ENCODE data around the gene PAK5.
A peak's percentile ranks its signal among the peaks of the same experiment; 100 is the strongest.

PAK5 gene

DNA sequence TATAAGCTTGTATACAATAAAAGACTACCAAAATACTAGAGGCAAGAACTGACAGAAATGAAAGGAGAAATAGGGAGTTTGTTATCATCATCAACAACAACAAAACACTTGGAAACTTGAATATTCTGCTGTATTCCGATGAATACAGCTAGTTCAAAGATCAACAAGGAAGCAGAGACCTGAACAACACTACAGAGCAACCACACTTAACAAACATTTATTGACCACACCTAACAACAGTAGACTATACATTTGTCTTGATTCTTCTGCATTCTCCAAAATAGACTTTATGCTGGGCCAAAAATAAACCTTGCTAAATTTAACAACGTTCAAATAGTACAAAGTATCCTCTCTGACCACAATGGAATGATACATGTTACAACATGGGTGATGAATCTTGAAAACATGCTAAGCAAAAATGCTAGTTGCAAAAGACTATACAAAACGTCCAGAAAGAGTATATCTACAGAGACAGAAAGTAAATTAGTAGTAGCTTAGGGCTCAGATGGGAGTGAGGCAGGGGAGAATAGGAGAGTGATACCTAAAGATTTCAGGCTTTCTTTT, 39.1 kb upstream of the PAK5 start:
- TF ChIP-seq, protein P1, sequence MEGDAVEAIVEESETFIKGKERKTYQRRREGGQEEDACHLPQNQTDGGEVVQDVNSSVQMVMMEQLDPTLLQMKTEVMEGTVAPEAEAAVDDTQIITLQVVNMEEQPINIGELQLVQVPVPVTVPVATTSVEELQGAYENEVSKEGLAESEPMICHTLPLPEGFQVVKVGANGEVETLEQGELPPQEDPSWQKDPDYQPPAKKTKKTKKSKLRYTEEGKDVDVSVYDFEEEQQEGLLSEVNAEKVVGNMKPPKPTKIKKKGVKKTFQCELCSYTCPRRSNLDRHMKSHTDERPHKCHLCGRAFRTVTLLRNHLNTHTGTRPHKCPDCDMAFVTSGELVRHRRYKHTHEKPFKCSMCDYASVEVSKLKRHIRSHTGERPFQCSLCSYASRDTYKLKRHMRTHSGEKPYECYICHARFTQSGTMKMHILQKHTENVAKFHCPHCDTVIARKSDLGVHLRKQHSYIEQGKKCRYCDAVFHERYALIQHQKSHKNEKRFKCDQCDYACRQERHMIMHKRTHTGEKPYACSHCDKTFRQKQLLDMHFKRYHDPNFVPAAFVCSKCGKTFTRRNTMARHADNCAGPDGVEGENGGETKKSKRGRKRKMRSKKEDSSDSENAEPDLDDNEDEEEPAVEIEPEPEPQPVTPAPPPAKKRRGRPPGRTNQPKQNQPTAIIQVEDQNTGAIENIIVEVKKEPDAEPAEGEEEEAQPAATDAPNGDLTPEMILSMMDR (IDR thresholded peaks at IDR 0.05; ENCODE audit: poor library complexity, severe bottlenecking) = no peak
- Histone ChIP-seq H3K27ac (ENCODE audit: poor library complexity, severe bottlenecking) (no peak overlapping the region), H3K36me3 (ENCODE audit: low read depth) (no peaks in the 10 kb centered on the region), H3K9me3 (ENCODE audit: severe bottlenecking) (no peaks in the 10 kb centered on the region), H3K27me3 (ENCODE audit: insufficient read depth, poor library complexity, severe bottlenecking) (peaks cover 8% of the 10 kb centered on the region), H3K4me1 (ENCODE audit: insufficient read depth, poor library complexity, severe bottlenecking) (no peaks in the 10 kb centered on the region), H3K4me3 (ENCODE audit: severe bottlenecking) (no peak overlapping the region)
- ATAC-seq (ENCODE audit: low read depth) (no peak), DNase-seq (ENCODE audit: low spot score) (no peak)

DNA sequence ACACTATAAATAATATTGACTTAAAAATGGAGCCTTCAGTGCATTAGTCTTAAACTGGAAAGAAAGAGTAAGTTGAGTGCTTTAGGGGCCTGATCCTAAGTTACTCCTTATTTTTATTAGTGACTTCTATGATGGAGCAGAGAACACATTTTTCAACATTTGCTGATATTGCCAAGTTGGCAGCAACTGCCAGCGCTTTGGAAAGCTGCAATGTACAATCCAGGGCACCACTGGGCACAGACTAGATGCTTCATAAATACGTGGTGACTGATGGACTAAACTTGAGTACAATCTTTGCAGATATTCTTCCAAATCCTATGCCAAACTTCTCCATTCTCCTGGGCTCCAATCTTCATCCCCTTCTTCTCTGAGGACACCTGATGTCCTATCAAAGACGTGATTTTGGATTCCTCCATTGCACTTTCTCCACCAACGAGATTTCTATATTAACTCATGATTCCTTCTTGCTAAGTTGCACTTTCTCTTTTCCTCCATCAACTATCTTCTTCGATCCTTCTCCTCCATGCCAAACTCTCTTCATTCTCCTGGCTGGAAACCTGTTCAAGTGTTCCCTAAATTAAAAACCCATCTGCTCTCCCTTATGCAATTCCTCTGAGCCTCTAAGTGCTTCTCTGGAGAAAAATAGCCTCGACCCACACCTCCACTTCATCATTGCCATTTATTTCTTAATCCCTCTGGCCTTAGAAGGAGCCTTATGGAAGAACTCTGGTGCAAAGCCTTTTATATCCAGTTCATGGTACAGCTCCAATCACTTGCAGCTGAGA, 28.5 kb upstream of the PAK5 start:
- Histone ChIP-seq H3K27me3 (ENCODE audit: insufficient read depth, poor library complexity, severe bottlenecking) (peaks cover 20% of the 10 kb centered on the region), H3K4me3 (ENCODE audit: severe bottlenecking) (no peak overlapping the region), H3K36me3 (ENCODE audit: low read depth) (no peaks in the 10 kb centered on the region), H3K9me3 (ENCODE audit: severe bottlenecking) (no peaks in the 10 kb centered on the region), H3K27ac (ENCODE audit: poor library complexity, severe bottlenecking) (no peak overlapping the region), H3K4me1 (ENCODE audit: insufficient read depth, poor library complexity, severe bottlenecking) (no peaks in the 10 kb centered on the region)
- DNase-seq (ENCODE audit: low spot score) (no peak), ATAC-seq (ENCODE audit: low read depth) (no peak)
- TF ChIP-seq, protein P1 (IDR thresholded peaks at IDR 0.05; ENCODE audit: poor library complexity, severe bottlenecking) = no peak

DNA sequence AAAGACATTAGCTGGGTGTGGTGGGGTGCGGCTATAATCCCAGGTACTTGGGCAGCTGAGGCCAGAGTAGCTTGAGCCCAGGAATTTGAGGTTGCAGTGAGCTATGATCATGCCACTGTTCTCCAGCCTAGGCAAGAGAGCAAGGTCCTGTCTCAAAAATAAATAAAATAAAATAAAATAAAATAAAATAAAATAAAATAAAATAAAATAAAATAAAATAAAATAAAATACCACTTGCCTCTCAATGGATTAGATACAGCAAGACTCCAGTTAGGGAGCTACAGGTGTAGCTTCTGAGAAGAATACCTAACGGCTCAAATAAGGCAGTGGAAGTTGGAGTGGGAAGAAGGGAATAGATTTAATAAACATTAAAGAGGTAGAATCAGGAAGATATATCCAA, 13.7 kb upstream of the PAK5 start:
- no peak overlapping the region for H3K27ac ChIP-seq (ENCODE audit: poor library complexity, severe bottlenecking)
- no peaks in the 10 kb centered on the region for H3K9me3 ChIP-seq (ENCODE audit: severe bottlenecking)
- ATAC-seq (ENCODE audit: low read depth) (no peak), DNase-seq (ENCODE audit: low spot score) (no peak)
- no peaks in the 10 kb centered on the region for H3K4me1 ChIP-seq (ENCODE audit: insufficient read depth, poor library complexity, severe bottlenecking)
- TF ChIP-seq, protein P1 (IDR thresholded peaks at IDR 0.05; ENCODE audit: poor library complexity, severe bottlenecking) = no peak
- H3K4me3 ChIP-seq (ENCODE audit: severe bottlenecking) = no peak overlapping the region
- H3K36me3 ChIP-seq (ENCODE audit: low read depth) = no peaks in the 10 kb centered on the region
- H3K27me3 ChIP-seq (ENCODE audit: insufficient read depth, poor library complexity, severe bottlenecking) = peaks cover 23% of the 10 kb centered on the region

DNA sequence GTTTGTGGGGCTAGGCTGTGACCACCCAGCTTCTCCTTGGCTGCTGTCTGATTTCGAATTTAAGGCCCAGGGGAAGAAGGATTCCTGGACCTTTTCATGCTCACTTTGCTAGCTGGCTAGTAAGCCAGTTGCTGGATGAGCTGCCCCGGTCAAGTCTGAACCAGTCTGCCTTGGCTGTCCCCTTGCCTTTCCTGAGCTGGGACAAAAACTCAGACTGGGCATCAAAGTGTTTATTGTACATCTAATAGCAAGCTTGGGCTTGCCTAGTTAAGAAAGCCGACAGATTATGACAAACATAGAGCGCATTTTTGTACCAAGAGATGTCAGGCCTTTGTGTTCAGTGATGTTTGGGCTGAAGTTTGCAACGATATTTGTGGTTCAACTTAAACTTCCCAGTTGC, 750 bp upstream of the PAK5 start:
- no peak for DNase-seq (ENCODE audit: low spot score)
- 0 out of 3 replicates have a peak, but pooled peaks have one; percentile 17 for ATAC-seq (ENCODE audit: low read depth)
- H3K27me3 ChIP-seq (ENCODE audit: insufficient read depth, poor library complexity, severe bottlenecking) = peaks cover 59% of the 10 kb centered on the region
- TF ChIP-seq, protein P1 (IDR thresholded peaks at IDR 0.05; ENCODE audit: poor library complexity, severe bottlenecking) = no peak
- no peak overlapping the region for H3K4me3 ChIP-seq (ENCODE audit: severe bottlenecking)
- no peaks in the 10 kb centered on the region for H3K4me1 ChIP-seq (ENCODE audit: insufficient read depth, poor library complexity, severe bottlenecking)
- no peaks in the 10 kb centered on the region for H3K9me3 ChIP-seq (ENCODE audit: severe bottlenecking)
- no peaks in the 10 kb centered on the region for H3K36me3 ChIP-seq (ENCODE audit: low read depth)
- H3K27ac ChIP-seq (ENCODE audit: poor library complexity, severe bottlenecking) = no peak overlapping the region

DNA sequence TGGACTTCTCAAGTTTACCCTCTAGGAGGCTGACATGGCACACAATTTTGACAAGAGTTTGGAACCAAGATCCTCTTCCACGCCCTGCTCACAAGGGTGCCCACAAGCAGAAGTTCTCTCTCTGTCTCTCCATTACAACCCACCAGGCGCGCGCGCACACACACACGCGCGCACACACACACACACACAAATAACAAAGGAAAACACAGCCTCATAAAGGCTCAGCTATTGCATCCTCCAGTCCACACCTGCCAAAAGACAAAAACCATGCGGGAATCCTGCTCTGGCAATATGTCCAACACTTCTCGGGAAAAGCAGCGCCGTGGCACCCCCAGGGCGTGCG, 870 bp downstream of the PAK5 start:
- no peak for DNase-seq (ENCODE audit: low spot score)
- H3K4me1 ChIP-seq (ENCODE audit: insufficient read depth, poor library complexity, severe bottlenecking) = no peaks in the 10 kb centered on the region
- no peak for ATAC-seq (ENCODE audit: low read depth)
- peaks cover 53% of the 10 kb centered on the region for H3K27me3 ChIP-seq (ENCODE audit: insufficient read depth, poor library complexity, severe bottlenecking)
- TF ChIP-seq, protein P1 (IDR thresholded peaks at IDR 0.05; ENCODE audit: poor library complexity, severe bottlenecking) = no peak
- no peaks in the 10 kb centered on the region for H3K9me3 ChIP-seq (ENCODE audit: severe bottlenecking)
- no peak overlapping the region for H3K27ac ChIP-seq (ENCODE audit: poor library complexity, severe bottlenecking)
- no peak overlapping the region for H3K4me3 ChIP-seq (ENCODE audit: severe bottlenecking)
- no peaks in the 10 kb centered on the region for H3K36me3 ChIP-seq (ENCODE audit: low read depth)
